K562 (cell line): ENCODE data around the gene KCTD19. TPM values are rescaled to one million over a fixed set of nuclear protein-coding genes. Genes with fewer than 3 reads are reported as not detected.

Experiments
- ATAC-seq: fragments of 200-7000 bp; cut with Tn5 transposase; 3 replicates; pipeline ENCODE4 v1.9.1; 2020; ENCODE audit warnings: moderate library complexity
- BruUV-seq: library from RNA; stranded (reverse); fragments of 400-500 nt; replicated peaks from 2 replicates; lab custom pipeline; 2021; lab: Mats Ljungman, UMichigan
- CTCF ChIA-PET: fragments of 300-600 bp; formaldehyde crosslinking; extraction: SDS; loops from one replicate; lab custom pipeline; 2021; ENCODE audit warnings: low intra/inter-chr PET ratio; lab: Yijun Ruan, JAX
- POLR2A ChIA-PET: fragments of 300-600, 350-650 bp; sonication (Branson Sonifier 250); formaldehyde crosslinking; extraction: SDS; loops from one replicate; lab custom pipeline; 2021; ENCODE audit warnings: antibody characterized with exemption, inconsistent platforms; lab: Yijun Ruan, JAX
- DNase-seq, 4 experiments: peaks; one replicate each; pipeline versions ENCODE4 v3.0.0 to v3.0.0-alpha.2; 2011 to 2018; ENCODE audit warnings: low spot score in 3 of 4, mixed read lengths in 3 of 4; ENCODE audit errors: extremely low read depth in 1 of 4
- FAIRE-seq: peaks from 2 replicates; lab custom pipeline; 2011; peaks lifted over from hg19 to GRCh38; lab: Jason Lieb, UNC
- H2AFZ ChIP-seq: 2 replicates; pipeline ENCODE4 v1.6.0; 2011; ENCODE audit warnings: low read depth, low read length, control low read depth, inconsistent platforms
- H3K27ac ChIP-seq: fragments of 200-600 bp; 3 replicates; pipeline ENCODE4 v1.8.0; 2011; ENCODE audit warnings: low read depth, mild to moderate bottlenecking, control low read depth, inconsistent platforms, low read length, moderate library complexity, mixed read lengths; ENCODE audit errors: extremely low read depth
- H3K27me3 ChIP-seq, 2 experiments: fragments of 300-600 bp in 1 of 2; 2 replicates in 1 of 2; 3 replicates in 1 of 2; pipeline versions ENCODE4 v1.6.0 to v1.8.0; 2011; ENCODE audit warnings: inconsistent platforms in 2 of 2, low read length in 2 of 2, mild to moderate bottlenecking in 1 of 2, mixed read lengths in 1 of 2, moderate library complexity in 1 of 2; ENCODE audit not compliant: control insufficient read depth in 2 of 2, insufficient read depth in 2 of 2
- H3K36me3 ChIP-seq: fragments of 300-600 bp; 3 replicates; pipeline ENCODE4 v1.8.0; 2011; ENCODE audit warnings: mild to moderate bottlenecking, low read length, inconsistent platforms; ENCODE audit not compliant: control insufficient read depth, insufficient read depth
- H3K4me1 ChIP-seq, 2 experiments: fragments of 200-600 bp in 1 of 2; replicated peaks in 1 of 2; 2 replicates in 1 of 2; 3 replicates in 1 of 2; pipeline versions ENCODE4 v1.5.1 to v1.8.0; 2011; ENCODE audit warnings: inconsistent platforms in 2 of 2, low read length in 2 of 2, mild to moderate bottlenecking in 1 of 2, mixed read lengths in 1 of 2, moderate library complexity in 1 of 2; ENCODE audit not compliant: control insufficient read depth in 2 of 2, insufficient read depth in 2 of 2
- H3K4me2 ChIP-seq: 2 replicates; pipeline ENCODE4 v1.6.1; 2011; ENCODE audit warnings: low read length, control low read depth, inconsistent platforms, mixed read lengths; ENCODE audit not compliant: insufficient read depth
- H3K4me3 ChIP-seq: fragments of 200-600 bp; sonication (generic), shearing (Covaris generic); 2 replicates; pipeline ENCODE4 v1.5.1; 2016; ENCODE audit warnings: control low read depth, inconsistent platforms
- H3K79me2 ChIP-seq: fragments of 200-600 bp; 3 replicates; pipeline ENCODE4 v1.8.0; 2011; ENCODE audit warnings: low read length, inconsistent platforms; ENCODE audit not compliant: control insufficient read depth, insufficient read depth
- H3K9ac ChIP-seq, 2 experiments: 2 replicates each; pipeline versions ENCODE4 v1.6.0 to v1.6.1; 2011; ENCODE audit warnings: low read depth in 2 of 2, low read length in 2 of 2, control low read depth in 1 of 2, inconsistent platforms in 1 of 2, mild to moderate bottlenecking in 1 of 2, mixed read lengths in 1 of 2; ENCODE audit not compliant: insufficient read depth in 1 of 2
- H3K9me1 ChIP-seq: one replicate; pipeline ENCODE4 v1.6.0; 2011; ENCODE audit warnings: inconsistent platforms, mild to moderate bottlenecking, low read length, moderate library complexity; ENCODE audit not compliant: control insufficient read depth, insufficient read depth
- H3K9me3 ChIP-seq: replicated peaks from 2 replicates; pipeline ENCODE4 v1.5.1; 2011; ENCODE audit warnings: low read depth, low read length, inconsistent platforms; ENCODE audit not compliant: control insufficient read depth, insufficient read depth
- H4K20me1 ChIP-seq: replicated peaks from 2 replicates; pipeline ENCODE4 v1.6.1; 2011; ENCODE audit warnings: low read length, inconsistent platforms, mixed read lengths; ENCODE audit not compliant: control insufficient read depth, insufficient read depth
- ARHGAP35 ChIP-seq: fragments of 450-650 bp; IDR thresholded peaks from 2 replicates; pipeline ENCODE4 v1.6.1; 2018; ENCODE audit not compliant: partially characterized antibody
- DPF2 ChIP-seq: fragments of 450-650 bp; IDR thresholded peaks from 2 replicates; pipeline ENCODE4 v1.6.1; 2016
- ETV1 ChIP-seq: fragments of 450-650 bp; conservative IDR thresholded peaks from 2 replicates; pipeline ENCODE4 v1.6.1; 2016; ENCODE audit warnings: missing genetic modification characterization, control low read depth, low read depth, missing compliant biosample characterization
- PML ChIP-seq: IDR thresholded peaks from 2 replicates; pipeline ENCODE4 v1.6.1; 2012; ENCODE audit warnings: low read length, inconsistent platforms
- VEZF1 ChIP-seq: fragments of 200-800 bp; sonication (Bioruptor generic); IDR thresholded peaks from 2 replicates; pipeline ENCODE4 v1.6.1; 2017; ENCODE audit warnings: missing genetic modification characterization, missing compliant biosample characterization
- ZNF583 ChIP-seq: fragments of 250-450 bp; sonication (Bioruptor Pico); IDR thresholded peaks from 2 replicates; pipeline ENCODE4 v1.4.0; 2020
- ZNF764 ChIP-seq: fragments of 250-450 bp; sonication (Bioruptor Pico); IDR thresholded peaks from 2 replicates; pipeline ENCODE4 v1.4.0; 2020; ENCODE audit warnings: low read depth, mild to moderate bottlenecking, moderate library complexity
- WGBS: fragments of 100-300 bp; shearing (Covaris generic); methylation state at CpG from one replicate; pipeline ENCODE4 v1.1.6; 2016; ENCODE audit warnings: low coverage, mixed read lengths; ENCODE audit not compliant: insufficient coverage; ENCODE audit errors: missing lambda C conversion rate; 5-methylcytosine and 5-hydroxymethylcytosine counted together
- in situ Hi-C: fragments of 300-500 bp; cut with MboI; formaldehyde crosslinking; loops from 4 replicates; pipeline ENCODE4 v1.15.0; 2018; ENCODE audit warnings: inconsistent platforms, mixed read lengths
- intact Hi-C: fragments of 100-400 bp; cut with micrococcal nuclease; formaldehyde crosslinking; loops from 2 replicates; pipeline ENCODE4 v1.14.2; 2022
- polyA plus RNA-seq, 8 experiments: library from polyadenylated mRNA; depleted of rRNA in 4 of 8; stranded (reverse) in 5 of 8; unstranded in 3 of 8; fragments of >200 nt; fragmentation: Nextera tagmentation in 2 of 8; fragmentation: Illumina TruSeq in 1 of 8; extraction: Ambion mirVana in 2 of 8; extraction: Trizol in 1 of 8; gene quantifications; 2 replicates each; pipeline versions ENCODE4 v1.2.1 to v1.2.3, GENCODE V29; 2011 to 2014; ENCODE audit warnings: inconsistent platforms in 1 of 8, missing spikeins in 1 of 8
- total RNA-seq, 7 experiments: library from RNA; depleted of rRNA in 6 of 7; stranded (reverse); fragments of >200 nt in 6 of 7; fragmentation: Illumina TruSeq in 2 of 7; extraction: Trizol in 2 of 7; gene quantifications; 2 replicates each; pipeline versions ENCODE4 v1.2.1 to v1.2.3, GENCODE V29; 2011 to 2021; ENCODE audit warnings: low replicate concordance in 1 of 7

KCTD19 gene
- total and polyA plus RNA-seq, 9 of the 15 experiments (the other 6 are each of a cell fraction or from before 2014, with no cell fraction given), result 0.03 to 0.91 (median 0.22) TPM; not detected in 2

GRCh38 chr16:67281536-67282446 lies 44.8 kb downstream of the KCTD19 start:
- no TSS peak for BruUV-seq
- H3K36me3 ChIP-seq, result peaks cover 34% of the 10 kb centered on the region; the same call in 2 of the 3 replicates
- H3K9ac ChIP-seq, result peak overlapping the region in 1 of 2 experiments; percentile 53; a peak in 1 of 4 replicates
- in situ Hi-C loops, result no loop called here
- no peaks in the 10 kb centered on the region for H4K20me1 ChIP-seq
- no peak overlapping the region for H3K4me3 ChIP-seq
- H3K9me1 ChIP-seq, result peaks cover 3% of the 10 kb centered on the region
- 88% methylated on average over 14 of the region's 14 CpGs for WGBS
- POLR2A ChIA-PET, result interaction anchor here (0.6 to 1.1 kb wide), 5 partner anchors 12 to 707 kb away, joined by 3 to 5 read pairs (median 3); no protein-coding TSS in a partner anchor
- peaks cover 30% of the 10 kb centered on the region for H3K79me2 ChIP-seq
- no peak overlapping the region for H2AFZ ChIP-seq
- ATAC-seq (no peak), FAIRE-seq (no peak)
- H3K4me2 ChIP-seq, result no peak overlapping the region
- H3K27ac ChIP-seq, result no peak overlapping the region
- H3K4me1 ChIP-seq, result peaks cover 22 to 53% of the 10 kb centered on the region in 2 experiments
- H3K9me3 ChIP-seq, result no peaks in the 10 kb centered on the region
- CTCF ChIA-PET, result interaction anchor here (0.6 kb wide), 1 partner anchor 58 kb away, joined by 3 read pairs; no protein-coding TSS in a partner anchor
- TF ChIP-seq ZNF764 (CRISPR knock-in tag) (no peak), PML (no peak), VEZF1 (CRISPR knock-in tag) (no peak), ARHGAP35 (no peak), ETV1 (tag) (no peak), ZNF583 (CRISPR knock-in tag) (no peak), DPF2 (no peak)
- TF ChIP-seq, all 486 proteins: peak for 0
- intact Hi-C loops, result no loop called here
- no peak for DNase-seq
- no peaks in the 10 kb centered on the region for H3K27me3 ChIP-seq
